LNCAP (cell line): ENCODE data around the gene KRTAP4-2.
"Not testable (repeated sequence)": the region's sequence is repeated elsewhere in the genome, so short reads cannot be mapped to it uniquely, and the experiment has no call there.

ENCODE experiments used
- CTCF ChIP-seq: fragments of 450-650 bp; IDR thresholded peaks from 2 replicates; pipeline ENCODE4 v1.5.1; 2017; ENCODE audit warnings: mild to moderate bottlenecking

KRTAP4-2 gene

GRCh38 chr17:41199421-41200078 lies 21.5 kb upstream of the KRTAP4-2 start:
- no peak for TF ChIP-seq CTCF

- TF ChIP-seq CTCF = no peak
Observed at GRCh38 chr17:41196068-41196467, 18.0 kb upstream of the KRTAP4-2 start.

GRCh38 chr17:41190328-41190727 lies 12.3 kb upstream of the KRTAP4-2 start:
- no peak for TF ChIP-seq CTCF

GRCh38 chr17:41189837-41190318 lies 11.9 kb upstream of the KRTAP4-2 start, which contains the start of gene KRTAP9-1:
KRTAP9-1 (plus strand) TSS chr17:41189887; CDS start chr17:41189887, 0 bp downstream.
- TF ChIP-seq CTCF = not testable (repeated sequence)

- TF ChIP-seq CTCF = no peak
Observed at GRCh38 chr17:41186872-41187271, 8.9 kb upstream of the KRTAP4-2 start.

GRCh38 chr17:41185001-41185400 lies 7.0 kb upstream of the KRTAP4-2 start:
- no peak for TF ChIP-seq CTCF

- TF ChIP-seq CTCF = no peak
Observed at GRCh38 chr17:41184480-41184961, 6.5 kb upstream of the KRTAP4-2 start, which contains the start of gene KRTAP4-1. KRTAP4-1 (minus strand) TSS chr17:41184911; CDS start chr17:41184854, 57 bp downstream.
